Thoracic aorta (tissue), 2 donors: ENCODE measurements around the gene PRMT3. TPM values are rescaled to one million over a fixed set of nuclear protein-coding genes. Genes with fewer than 3 reads are reported as not detected.

Experiments
- ATAC-seq: fragments of 150-250 bp; one replicate; pipeline ENCODE4 v1.8.0; 2017; ENCODE audit warnings: low read depth; ENCODE audit not compliant: insufficient number of reproducible peaks, low FRiP score
- DNase-seq: peaks from one replicate; pipeline ENCODE4 v3.0.0-alpha.2; 2020; ENCODE audit warnings: low spot score
- H3K27ac ChIP-seq, 2 donors: fragments of 200-600 bp; sonication (generic); 1 replicate in 1 of 2; 2 replicates in 1 of 2; pipeline ENCODE4 v1.5.1; 2016; ENCODE audit warnings: mild to moderate bottlenecking in 2 of 2, moderate library complexity in 2 of 2
- H3K27me3 ChIP-seq: fragments of 200-600 bp; sonication (generic); replicated peaks from 2 replicates; pipeline ENCODE4 v1.6.0; 2016; ENCODE audit warnings: mild to moderate bottlenecking; ENCODE audit not compliant: insufficient read depth
- H3K36me3 ChIP-seq: fragments of 200-600 bp; sonication (generic); one replicate; pipeline ENCODE4 v1.5.1; 2016
- H3K4me1 ChIP-seq, 2 donors: fragments of 200-600 bp; sonication (generic); 1 replicate in 1 of 2; 2 replicates in 1 of 2; pipeline versions ENCODE4 v1.5.1 to v1.6.0; 2016; ENCODE audit warnings: low read depth in 2 of 2, mild to moderate bottlenecking in 1 of 2; ENCODE audit not compliant: control insufficient read depth in 1 of 2
- H3K4me3 ChIP-seq: fragments of 200-600 bp; sonication (generic); 2 replicates; pipeline ENCODE4 v1.5.1; 2016; ENCODE audit warnings: mild to moderate bottlenecking
- H3K9me3 ChIP-seq: fragments of 200-600 bp; sonication (generic); 2 replicates; pipeline ENCODE4 v1.5.1; 2016
- total RNA-seq, 2 donors: library from RNA; depleted of rRNA; stranded (reverse); fragments of >200 nt; gene quantifications; one replicate each; pipeline versions ENCODE4 v1.1.0 to v1.2.3, GENCODE V29; 2016
- TF ChIP-seq, protein P1 (sequence below): fragments of 200-600 bp; sonication (generic); IDR thresholded peaks from one replicate; pipeline ENCODE4 v1.5.1; 2019; ENCODE audit warnings: antibody characterized with exemption

PRMT3 gene
- total RNA-seq, 2 donors from 2014 or later = 7.9 to 21.0 TPM

DNA sequence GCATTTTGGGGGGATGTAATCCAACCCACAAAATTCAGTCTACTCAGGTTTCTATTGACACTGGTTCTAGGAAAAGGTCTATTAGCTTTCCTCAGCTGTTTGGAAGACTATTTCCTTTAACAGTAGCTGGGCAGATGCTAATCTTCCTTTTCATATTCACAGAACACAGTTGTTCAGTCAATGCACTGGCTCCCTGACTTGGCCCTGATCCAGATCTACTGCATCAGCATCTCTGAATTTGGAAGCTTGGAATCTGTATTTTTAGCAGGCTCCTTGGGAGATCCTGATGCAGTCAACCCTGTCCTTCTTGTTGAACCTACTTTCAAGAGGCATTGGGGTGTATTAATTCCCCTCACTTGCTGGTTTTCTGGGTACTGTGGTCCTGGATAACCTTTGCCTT is 17.7 kb upstream of the PRMT3 start:
- Histone ChIP-seq H3K9me3 (no peaks in the 10 kb centered on the region), H3K4me3 (no peak overlapping the region), H3K27ac (no peak overlapping the region), H3K4me1 (peaks cover 14 to 38% of the 10 kb centered on the region in 2 donors), H3K36me3 (peaks cover 3% of the 10 kb centered on the region), H3K27me3 (no peaks in the 10 kb centered on the region)
- ATAC-seq (no peak), DNase-seq (no peak)
- TF ChIP-seq, protein P1, sequence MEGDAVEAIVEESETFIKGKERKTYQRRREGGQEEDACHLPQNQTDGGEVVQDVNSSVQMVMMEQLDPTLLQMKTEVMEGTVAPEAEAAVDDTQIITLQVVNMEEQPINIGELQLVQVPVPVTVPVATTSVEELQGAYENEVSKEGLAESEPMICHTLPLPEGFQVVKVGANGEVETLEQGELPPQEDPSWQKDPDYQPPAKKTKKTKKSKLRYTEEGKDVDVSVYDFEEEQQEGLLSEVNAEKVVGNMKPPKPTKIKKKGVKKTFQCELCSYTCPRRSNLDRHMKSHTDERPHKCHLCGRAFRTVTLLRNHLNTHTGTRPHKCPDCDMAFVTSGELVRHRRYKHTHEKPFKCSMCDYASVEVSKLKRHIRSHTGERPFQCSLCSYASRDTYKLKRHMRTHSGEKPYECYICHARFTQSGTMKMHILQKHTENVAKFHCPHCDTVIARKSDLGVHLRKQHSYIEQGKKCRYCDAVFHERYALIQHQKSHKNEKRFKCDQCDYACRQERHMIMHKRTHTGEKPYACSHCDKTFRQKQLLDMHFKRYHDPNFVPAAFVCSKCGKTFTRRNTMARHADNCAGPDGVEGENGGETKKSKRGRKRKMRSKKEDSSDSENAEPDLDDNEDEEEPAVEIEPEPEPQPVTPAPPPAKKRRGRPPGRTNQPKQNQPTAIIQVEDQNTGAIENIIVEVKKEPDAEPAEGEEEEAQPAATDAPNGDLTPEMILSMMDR = no peak

DNA sequence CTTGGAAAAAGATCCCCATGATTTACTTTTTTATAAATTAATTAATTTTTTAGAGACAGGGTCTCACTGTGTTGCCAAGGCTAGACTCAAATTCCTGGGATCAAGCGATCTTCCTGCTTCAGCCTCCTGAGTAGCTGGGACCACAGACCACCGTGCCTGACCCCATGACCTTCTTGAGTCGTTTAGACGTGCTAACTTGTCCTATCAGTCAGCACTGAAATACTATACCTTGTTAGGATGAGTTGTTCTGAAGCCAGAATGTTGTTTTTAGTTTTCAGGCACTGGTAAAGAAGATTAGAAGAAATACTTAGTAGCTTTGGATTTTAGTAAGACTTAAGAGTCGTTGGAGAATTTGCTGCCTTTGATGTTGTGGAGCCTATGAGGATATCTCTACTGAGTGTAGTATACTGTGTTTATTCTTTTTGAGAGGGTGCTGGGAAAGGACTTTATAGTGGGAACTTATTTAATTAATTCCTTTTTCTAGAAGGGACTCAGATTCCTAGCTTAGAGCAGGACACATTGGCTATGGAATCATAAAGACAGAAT is 15.4 kb upstream of the PRMT3 start:
- Histone ChIP-seq H3K27ac (no peak overlapping the region), H3K9me3 (no peaks in the 10 kb centered on the region), H3K27me3 (no peaks in the 10 kb centered on the region), H3K36me3 (peaks cover 7% of the 10 kb centered on the region), H3K4me1 (peaks cover 7 to 14% of the 10 kb centered on the region in 2 donors), H3K4me3 (no peak overlapping the region)
- TF ChIP-seq, protein P1 = no peak
- ATAC-seq (no peak), DNase-seq (no peak)

DNA sequence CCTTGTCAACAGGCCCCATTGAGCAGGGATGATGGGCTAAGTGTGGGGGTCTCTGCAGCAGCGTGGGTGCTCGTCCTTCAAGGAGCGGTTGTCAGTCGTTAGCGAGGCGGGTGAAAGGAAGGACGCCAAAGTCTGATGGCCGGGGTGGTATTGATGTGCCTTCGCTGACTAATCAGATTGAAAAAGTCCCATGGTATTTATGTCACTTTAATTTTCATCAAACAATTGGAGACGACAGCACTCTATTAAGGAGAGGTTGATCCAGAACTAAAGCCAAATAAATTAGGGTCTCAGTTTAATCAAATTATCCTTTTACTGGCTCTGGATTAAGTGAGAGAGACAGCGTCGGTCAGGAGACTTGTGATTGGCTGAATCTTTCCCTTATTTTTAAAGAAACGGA is 14.4 kb upstream of the PRMT3 start:
- no peak overlapping the region for H3K27ac ChIP-seq
- H3K36me3 ChIP-seq = peaks cover 9% of the 10 kb centered on the region
- ATAC-seq (no peak), DNase-seq (no peak)
- H3K9me3 ChIP-seq = no peaks in the 10 kb centered on the region
- no peaks in the 10 kb centered on the region for H3K27me3 ChIP-seq
- no peak overlapping the region for H3K4me3 ChIP-seq
- TF ChIP-seq, protein P1 = no peak
- H3K4me1 ChIP-seq = peaks cover 3 to 10% of the 10 kb centered on the region in 2 donors

DNA sequence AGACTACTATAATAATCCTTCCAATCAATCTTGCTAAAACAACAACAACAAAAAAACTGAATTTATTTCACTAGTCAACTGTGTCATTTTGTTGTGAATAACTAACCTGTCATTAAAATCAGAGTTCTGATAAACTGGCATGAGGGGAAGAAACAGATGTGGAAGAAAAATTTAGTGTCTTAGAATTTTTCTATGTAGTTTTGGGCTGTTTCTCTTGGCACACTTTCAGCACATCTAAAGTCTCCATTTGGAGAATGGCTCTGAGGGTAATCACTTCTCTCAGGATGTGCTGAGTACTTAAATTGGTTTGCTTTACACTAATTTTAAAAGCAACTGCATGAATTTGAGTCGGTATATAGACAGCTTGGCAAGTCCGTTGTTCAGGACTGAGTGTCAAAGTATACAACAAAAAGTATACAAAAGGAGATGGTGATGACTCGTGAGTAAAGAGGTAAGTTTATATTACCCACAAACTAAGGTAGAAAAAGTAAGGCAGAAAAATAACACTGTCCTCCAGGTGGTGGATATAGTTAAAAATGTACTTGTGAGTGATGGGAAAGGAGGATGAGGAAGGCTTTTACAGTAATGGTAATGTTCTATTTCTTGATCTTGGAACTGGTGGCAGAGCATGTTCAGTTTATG is 13.8 kb upstream of the PRMT3 start:
- Histone ChIP-seq H3K4me3 (no peak overlapping the region), H3K27ac (no peak overlapping the region), H3K4me1 (peaks cover 3 to 6% of the 10 kb centered on the region in 2 donors), H3K27me3 (no peaks in the 10 kb centered on the region), H3K36me3 (peaks cover 14% of the 10 kb centered on the region), H3K9me3 (no peaks in the 10 kb centered on the region)
- TF ChIP-seq, protein P1 = no peak
- no peak for DNase-seq
- no peak for ATAC-seq

DNA sequence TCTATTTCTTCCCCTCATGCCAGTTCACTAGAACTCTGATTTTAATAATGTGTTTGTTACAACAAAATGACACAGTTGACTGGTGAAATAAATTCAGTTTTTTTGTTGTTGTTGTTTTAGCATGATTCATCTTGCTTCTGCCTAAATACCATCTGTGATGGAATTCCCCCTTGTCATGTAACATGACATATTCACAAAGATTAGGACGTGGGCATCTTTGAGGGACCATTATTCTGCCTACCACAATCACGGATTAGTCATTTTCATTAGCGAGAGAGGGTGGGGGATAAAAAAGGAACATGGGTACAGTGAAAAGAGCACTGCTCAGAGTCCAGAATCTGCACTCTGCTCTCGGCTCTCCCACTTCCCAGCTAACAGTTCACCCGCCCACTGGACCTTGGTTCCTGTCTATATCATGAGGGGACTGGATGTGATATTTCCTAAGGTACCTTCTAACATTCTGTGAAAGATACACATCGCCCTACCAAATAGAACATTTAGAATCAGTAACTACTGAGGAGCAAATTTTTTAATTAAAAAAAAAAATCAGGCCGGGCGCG is 12.7 kb upstream of the PRMT3 start:
- Histone ChIP-seq H3K4me1 (peaks cover 3 to 6% of the 10 kb centered on the region in 2 donors), H3K27me3 (no peaks in the 10 kb centered on the region), H3K27ac (no peak overlapping the region), H3K36me3 (peaks cover 19% of the 10 kb centered on the region), H3K9me3 (no peaks in the 10 kb centered on the region), H3K4me3 (no peak overlapping the region)
- ATAC-seq = no peak
- no peak for DNase-seq
- TF ChIP-seq, protein P1 = no peak
